Hepatocyte (in vitro differentiated cells): ENCODE measurements around the gene KLHL3. TPM values are rescaled to one million over a fixed set of nuclear protein-coding genes. Genes with fewer than 3 reads are reported as not detected.

ENCODE experiments used
- DNase-seq: peaks from one replicate; pipeline ENCODE4 v3.0.0-alpha.2; 2016; ENCODE audit warnings: low spot score
- H2AFZ ChIP-seq: fragments of 200-600 bp; sonication (generic); 2 replicates; pipeline ENCODE4 v1.6.0; 2016; ENCODE audit warnings: antibody characterized with exemption, mild to moderate bottlenecking
- H3K27ac ChIP-seq: fragments of 200-600 bp; sonication (generic); 2 replicates; pipeline ENCODE4 v1.5.1; 2016; ENCODE audit warnings: mild to moderate bottlenecking
- H3K27me3 ChIP-seq: fragments of 200-600 bp; sonication (generic); 2 replicates; pipeline ENCODE4 v1.6.1; 2016
- H3K36me3 ChIP-seq: fragments of 200-600 bp; sonication (generic); replicated peaks from 2 replicates; pipeline ENCODE4 v1.5.1; 2016; ENCODE audit warnings: low read depth; ENCODE audit not compliant: insufficient read depth
- H3K4me1 ChIP-seq: fragments of 200-600 bp; sonication (generic); 2 replicates; pipeline ENCODE4 v1.5.1; 2016; ENCODE audit warnings: mild to moderate bottlenecking, moderate library complexity; ENCODE audit not compliant: insufficient read depth
- H3K4me2 ChIP-seq: fragments of 200-600 bp; sonication (generic); 2 replicates; pipeline ENCODE4 v1.6.0; 2016
- H3K4me3 ChIP-seq: fragments of 200-600 bp; sonication (generic); 2 replicates; pipeline ENCODE4 v1.5.1; 2016; ENCODE audit warnings: mild to moderate bottlenecking
- H3K79me2 ChIP-seq: fragments of 200-600 bp; sonication (generic); 2 replicates; pipeline ENCODE4 v1.6.0; 2017; ENCODE audit warnings: mild to moderate bottlenecking
- H3K9me2 ChIP-seq: fragments of 200-600 bp; sonication (generic); replicated peaks from 2 replicates; pipeline ENCODE4 v1.6.0; 2017; ENCODE audit warnings: mild to moderate bottlenecking; ENCODE audit not compliant: insufficient read depth
- H3K9me3 ChIP-seq: fragments of 200-600 bp; sonication (generic); 2 replicates; pipeline ENCODE4 v1.5.1; 2016; ENCODE audit warnings: low read depth, mild to moderate bottlenecking
- H4K20me1 ChIP-seq: fragments of 200-600 bp; sonication (generic); 2 replicates; pipeline ENCODE4 v1.6.0; 2016; ENCODE audit warnings: mild to moderate bottlenecking; ENCODE audit not compliant: insufficient read depth, poor library complexity, severe bottlenecking
- EZH2 ChIP-seq: fragments of 200-600 bp; sonication (generic); IDR thresholded peaks from 2 replicates; pipeline ENCODE4 v1.6.1; 2016; ENCODE audit warnings: antibody characterized with exemption, mild to moderate bottlenecking, borderline replicate concordance
- EZH2phosphoT487 ChIP-seq: fragments of 200-600 bp; sonication (generic); IDR thresholded peaks from one replicate; pipeline ENCODE4 v1.6.1; 2018; ENCODE audit warnings: antibody characterized with exemption, mild to moderate bottlenecking, low read depth, moderate library complexity; ENCODE audit not compliant: unreplicated experiment, severe bottlenecking
- WGBS: methylation state at CpG from one replicate; pipeline ENCODE4 v1.1.6; 2016; ENCODE audit warnings: low lambda C conversion rate; ENCODE audit errors: missing lambda C conversion rate; 5-methylcytosine and 5-hydroxymethylcytosine counted together
- polyA plus RNA-seq: library from polyadenylated mRNA; unstranded; fragments of >200 nt; fragmentation: Nextera tagmentation; extraction: Ambion mirVana; gene quantifications from 2 replicates; pipeline ENCODE4 v1.2.1, GENCODE V29; 2016
- total RNA-seq: library from RNA; depleted of rRNA; stranded (reverse); fragments of >200 nt; gene quantifications from 2 replicates; pipeline ENCODE4 v1.2.3, GENCODE V29; 2014
- TF ChIP-seq, protein P1 (sequence below): fragments of 200-600 bp; sonication (generic); IDR thresholded peaks from 2 replicates; pipeline ENCODE4 v1.5.1; 2016; ENCODE audit warnings: antibody characterized with exemption, mild to moderate bottlenecking; ENCODE audit not compliant: poor library complexity

Gene KLHL3
- total and polyA plus RNA-seq, 2 experiments from 2014 or later = 1.4 to 5.3 TPM

DNA sequence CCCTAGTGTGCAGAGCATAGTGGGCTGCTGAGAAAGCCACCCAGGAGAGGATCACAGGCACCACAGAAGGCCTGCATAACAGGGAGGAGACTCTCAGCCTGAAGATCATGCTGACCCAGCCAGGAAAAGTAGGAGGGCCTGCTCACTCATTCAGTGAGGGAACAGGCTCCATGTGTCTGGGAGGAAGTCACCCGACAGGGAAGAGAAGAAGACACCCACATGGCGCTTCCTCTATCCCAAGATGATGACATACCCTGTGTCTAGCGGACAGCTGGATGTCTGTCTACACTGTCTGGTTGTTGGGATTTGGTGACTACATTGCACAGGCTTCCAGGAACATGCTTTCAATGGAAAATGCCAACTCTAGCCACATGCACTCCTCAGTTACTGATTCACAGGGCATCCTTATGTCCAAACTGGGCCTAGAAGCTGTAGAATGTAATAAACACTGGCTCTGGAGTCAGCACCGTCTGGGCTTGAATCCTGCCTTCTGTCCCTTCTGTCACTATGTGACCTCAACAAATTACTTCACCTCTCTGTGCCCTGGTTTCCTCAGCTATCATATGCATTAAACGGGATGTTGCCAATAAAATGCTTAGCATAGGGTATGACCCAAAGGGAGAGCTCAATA is 47.6 kb downstream of the KLHL3 start:
- no peak overlapping the region for H3K4me2 ChIP-seq
- H3K9me3 ChIP-seq = no peaks in the 10 kb centered on the region
- H3K27me3 ChIP-seq = no peaks in the 10 kb centered on the region
- H3K4me1 ChIP-seq = no peaks in the 10 kb centered on the region
- no peak for DNase-seq
- no peaks in the 10 kb centered on the region for H4K20me1 ChIP-seq
- no peak overlapping the region for H3K27ac ChIP-seq
- H2AFZ ChIP-seq = no peak overlapping the region
- 70% methylated on average over 5 of the region's 5 CpGs for WGBS
- no peaks in the 10 kb centered on the region for H3K79me2 ChIP-seq
- H3K4me3 ChIP-seq = no peak overlapping the region
- H3K36me3 ChIP-seq = no peaks in the 10 kb centered on the region
- TF ChIP-seq EZH2phosphoT487 (no peak), EZH2 (no peak)
- TF ChIP-seq, protein P1, sequence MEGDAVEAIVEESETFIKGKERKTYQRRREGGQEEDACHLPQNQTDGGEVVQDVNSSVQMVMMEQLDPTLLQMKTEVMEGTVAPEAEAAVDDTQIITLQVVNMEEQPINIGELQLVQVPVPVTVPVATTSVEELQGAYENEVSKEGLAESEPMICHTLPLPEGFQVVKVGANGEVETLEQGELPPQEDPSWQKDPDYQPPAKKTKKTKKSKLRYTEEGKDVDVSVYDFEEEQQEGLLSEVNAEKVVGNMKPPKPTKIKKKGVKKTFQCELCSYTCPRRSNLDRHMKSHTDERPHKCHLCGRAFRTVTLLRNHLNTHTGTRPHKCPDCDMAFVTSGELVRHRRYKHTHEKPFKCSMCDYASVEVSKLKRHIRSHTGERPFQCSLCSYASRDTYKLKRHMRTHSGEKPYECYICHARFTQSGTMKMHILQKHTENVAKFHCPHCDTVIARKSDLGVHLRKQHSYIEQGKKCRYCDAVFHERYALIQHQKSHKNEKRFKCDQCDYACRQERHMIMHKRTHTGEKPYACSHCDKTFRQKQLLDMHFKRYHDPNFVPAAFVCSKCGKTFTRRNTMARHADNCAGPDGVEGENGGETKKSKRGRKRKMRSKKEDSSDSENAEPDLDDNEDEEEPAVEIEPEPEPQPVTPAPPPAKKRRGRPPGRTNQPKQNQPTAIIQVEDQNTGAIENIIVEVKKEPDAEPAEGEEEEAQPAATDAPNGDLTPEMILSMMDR = no peak
- H3K9me2 ChIP-seq = no peaks in the 10 kb centered on the region

DNA sequence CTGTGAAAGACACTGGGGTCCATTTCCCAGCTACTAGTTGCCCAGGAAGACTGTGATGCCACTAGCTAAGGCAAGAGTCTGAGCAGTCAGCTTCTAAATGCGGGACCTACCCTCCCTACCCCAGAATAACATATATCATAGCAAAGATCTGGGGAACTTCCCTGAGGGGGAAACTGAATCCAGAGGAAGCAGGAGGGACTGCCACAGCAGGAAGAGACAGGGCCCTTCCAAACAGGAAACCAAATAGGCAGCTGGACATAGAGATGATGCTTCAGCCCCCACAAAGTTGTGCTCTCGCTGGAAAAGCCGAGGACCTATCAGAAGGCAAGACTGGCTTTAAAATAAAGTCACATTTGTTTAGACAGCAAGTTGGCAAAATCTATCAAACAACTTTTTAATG is 51.1 kb downstream of the KLHL3 start:
- H2AFZ ChIP-seq = no peak overlapping the region
- no peaks in the 10 kb centered on the region for H4K20me1 ChIP-seq
- H3K4me3 ChIP-seq = no peak overlapping the region
- DNase-seq = no peak
- H3K4me2 ChIP-seq = no peak overlapping the region
- no peaks in the 10 kb centered on the region for H3K36me3 ChIP-seq
- H3K27ac ChIP-seq = no peak overlapping the region
- no peaks in the 10 kb centered on the region for H3K79me2 ChIP-seq
- H3K9me2 ChIP-seq = no peaks in the 10 kb centered on the region
- no peaks in the 10 kb centered on the region for H3K27me3 ChIP-seq
- H3K9me3 ChIP-seq = no peaks in the 10 kb centered on the region
- 89% methylated on average over 3 of the region's 3 CpGs for WGBS
- no peaks in the 10 kb centered on the region for H3K4me1 ChIP-seq
- no peak for TF ChIP-seq EZH2

GRCh38 chr5:137681191-137681590 is 54.7 kb downstream of the KLHL3 start:
- DNase-seq = no peak
- Histone ChIP-seq H3K9me2 (no peaks in the 10 kb centered on the region), H3K4me3 (no peak overlapping the region), H3K27me3 (no peaks in the 10 kb centered on the region), H3K4me1 (no peaks in the 10 kb centered on the region), H3K27ac (no peak overlapping the region), H3K9me3 (no peaks in the 10 kb centered on the region), H3K4me2 (no peak overlapping the region), H3K36me3 (no peaks in the 10 kb centered on the region), H4K20me1 (no peaks in the 10 kb centered on the region), H3K79me2 (no peaks in the 10 kb centered on the region), H2AFZ (no peak overlapping the region)
- TF ChIP-seq EZH2phosphoT487 (no peak), EZH2 (no peak)
- TF ChIP-seq, protein P1 = no peak
- WGBS = 86% methylated on average over 1 of the region's 1 CpG

DNA sequence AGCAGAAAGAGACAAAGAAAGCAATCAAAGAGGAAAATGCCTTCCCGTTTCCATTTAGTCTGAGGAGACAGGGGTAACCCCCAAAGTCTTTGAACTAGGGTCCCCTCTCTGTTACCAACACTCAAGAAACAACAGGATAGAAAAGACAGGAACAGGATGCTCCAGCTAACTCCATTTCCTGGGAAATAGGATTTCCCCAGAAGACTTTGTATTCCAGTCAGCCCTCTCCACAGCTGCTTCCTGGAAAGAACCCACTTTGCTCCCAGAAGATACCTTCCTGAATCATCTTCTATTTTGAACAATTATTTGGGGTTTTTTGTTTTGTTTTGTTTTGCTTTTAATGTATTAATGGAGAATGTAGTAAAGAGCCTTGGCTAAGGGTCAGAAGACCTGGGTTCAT is 56.0 kb downstream of the KLHL3 start:
- no peak overlapping the region for H3K27ac ChIP-seq
- H2AFZ ChIP-seq = no peak overlapping the region
- H3K9me3 ChIP-seq = no peaks in the 10 kb centered on the region
- 87% methylated on average over 1 of the region's 1 CpG for WGBS
- no peaks in the 10 kb centered on the region for H3K27me3 ChIP-seq
- no peak for DNase-seq
- H3K9me2 ChIP-seq = no peaks in the 10 kb centered on the region
- H4K20me1 ChIP-seq = no peaks in the 10 kb centered on the region
- no peak for TF ChIP-seq EZH2
- TF ChIP-seq, protein P1 = no peak
- no peak for TF ChIP-seq EZH2phosphoT487
- H3K36me3 ChIP-seq = no peaks in the 10 kb centered on the region
- H3K4me1 ChIP-seq = no peaks in the 10 kb centered on the region
- H3K4me2 ChIP-seq = no peak overlapping the region
- H3K79me2 ChIP-seq = no peaks in the 10 kb centered on the region
- no peak overlapping the region for H3K4me3 ChIP-seq
